KOPT-K1 (cell line): Measurements from ENCODE around the gene DIP2C.
"Not testable (repeated sequence)": the region's sequence is repeated elsewhere in the genome, so short reads cannot be mapped to it uniquely, and the experiment has no call there.

Source experiments
- H3K27ac ChIP-seq: fragments of 200-600 bp; sonication (generic); 2 replicates; pipeline ENCODE4 v1.5.1; 2016; ENCODE audit warnings: antibody characterized with exemption, mild to moderate bottlenecking, low read depth, low read length; ENCODE audit not compliant: poor library complexity, severe bottlenecking
- H3K36me3 ChIP-seq: fragments of 200-600 bp; sonication (generic); 2 replicates; pipeline ENCODE4 v1.5.1; 2017; ENCODE audit warnings: antibody characterized with exemption, mild to moderate bottlenecking, low read length, moderate library complexity; ENCODE audit not compliant: insufficient read depth
- H3K9me3 ChIP-seq: fragments of 200-600 bp; sonication (generic); 2 replicates; pipeline ENCODE4 v1.5.1; 2017; ENCODE audit warnings: antibody characterized with exemption, low read length, mild to moderate bottlenecking; ENCODE audit not compliant: insufficient read depth, poor library complexity, severe bottlenecking

The DIP2C gene

GRCh38 chr10:323651-324293 is 365.7 kb downstream of the DIP2C start:
- Histone ChIP-seq H3K27ac (no peak overlapping the region), H3K36me3 (no peaks in the 10 kb centered on the region), H3K9me3 (no peaks in the 10 kb centered on the region)

- not testable (repeated sequence) for H3K27ac ChIP-seq, H3K9me3 ChIP-seq, H3K36me3 ChIP-seq
Measured at GRCh38 chr10:323046-323445, 366.4 kb downstream of the DIP2C start.

DNA sequence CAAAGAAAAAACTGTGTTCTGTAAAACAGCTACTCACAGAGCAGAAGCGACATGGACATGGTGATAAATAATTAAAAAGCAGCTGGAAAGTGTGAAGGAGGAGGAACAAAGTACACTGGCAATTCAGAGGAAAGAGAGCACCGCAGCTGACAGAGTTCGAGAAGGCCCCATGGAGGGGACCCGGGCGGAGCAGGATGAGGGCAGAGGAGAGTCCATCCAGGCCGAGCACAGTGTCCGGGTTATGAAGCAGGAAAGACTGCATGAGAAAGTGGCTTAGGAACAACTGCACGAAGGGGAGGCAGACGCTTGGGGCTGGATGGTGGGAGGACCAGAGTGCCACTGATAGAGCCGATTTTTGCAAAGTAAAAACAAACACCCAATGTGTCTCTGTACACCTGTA is 368.7 kb downstream of the DIP2C start:
- Histone ChIP-seq H3K9me3 (no peaks in the 10 kb centered on the region), H3K27ac (no peak overlapping the region), H3K36me3 (no peaks in the 10 kb centered on the region)

DNA sequence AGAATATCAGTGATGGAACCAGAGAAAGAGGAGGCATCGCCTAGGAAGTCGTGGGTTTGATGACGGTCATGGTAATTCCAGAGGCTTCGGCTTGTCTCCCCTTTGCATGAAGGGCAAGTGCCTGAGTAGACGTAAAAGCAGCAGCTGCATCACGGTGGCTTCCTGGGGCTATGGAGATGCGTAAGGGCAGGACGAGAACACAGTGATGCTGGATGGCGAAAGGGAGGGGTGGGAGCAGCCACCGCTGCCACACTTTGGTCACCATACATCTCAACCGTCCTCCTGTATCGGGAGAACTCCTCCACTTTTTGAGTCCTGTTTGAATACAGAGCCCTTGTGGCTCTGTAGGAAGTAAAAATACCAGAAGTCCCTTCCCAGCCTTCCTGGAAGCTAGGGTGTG is 371.5 kb downstream of the DIP2C start:
- Histone ChIP-seq H3K9me3 (no peaks in the 10 kb centered on the region), H3K27ac (no peak overlapping the region), H3K36me3 (no peaks in the 10 kb centered on the region)

- Histone ChIP-seq H3K27ac (no peak overlapping the region), H3K36me3 (no peaks in the 10 kb centered on the region), H3K9me3 (no peaks in the 10 kb centered on the region)
Measured at GRCh38 chr10:317271-317769, 372.1 kb downstream of the DIP2C start.

DNA sequence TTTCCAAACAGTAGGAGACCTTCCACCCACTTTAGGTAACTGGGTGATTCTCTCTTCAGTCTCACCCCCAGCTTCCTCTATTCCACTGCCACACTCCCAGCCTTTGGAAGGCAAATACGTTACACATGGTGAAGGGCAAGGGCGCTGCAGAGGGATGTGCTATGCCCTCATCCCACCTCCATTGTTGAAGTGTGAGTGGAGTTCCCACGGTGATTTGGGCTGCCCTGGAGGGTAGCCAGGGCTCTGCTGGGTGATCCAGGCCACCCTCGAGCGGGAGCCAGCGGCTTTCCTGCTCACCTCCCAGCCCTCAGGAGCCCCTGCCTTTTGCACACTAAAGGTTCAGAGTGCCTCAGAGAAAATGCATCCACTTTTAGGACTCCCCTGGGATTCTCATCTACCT is 373.1 kb downstream of the DIP2C start:
- Histone ChIP-seq H3K36me3 (no peaks in the 10 kb centered on the region), H3K27ac (no peak overlapping the region), H3K9me3 (no peaks in the 10 kb centered on the region)

- H3K27ac ChIP-seq, result peak overlapping the region; percentile 6
- no peaks in the 10 kb centered on the region for H3K36me3 ChIP-seq
- H3K9me3 ChIP-seq, result no peaks in the 10 kb centered on the region
Measured at GRCh38 chr10:314871-315270, 374.6 kb downstream of the DIP2C start.

DNA sequence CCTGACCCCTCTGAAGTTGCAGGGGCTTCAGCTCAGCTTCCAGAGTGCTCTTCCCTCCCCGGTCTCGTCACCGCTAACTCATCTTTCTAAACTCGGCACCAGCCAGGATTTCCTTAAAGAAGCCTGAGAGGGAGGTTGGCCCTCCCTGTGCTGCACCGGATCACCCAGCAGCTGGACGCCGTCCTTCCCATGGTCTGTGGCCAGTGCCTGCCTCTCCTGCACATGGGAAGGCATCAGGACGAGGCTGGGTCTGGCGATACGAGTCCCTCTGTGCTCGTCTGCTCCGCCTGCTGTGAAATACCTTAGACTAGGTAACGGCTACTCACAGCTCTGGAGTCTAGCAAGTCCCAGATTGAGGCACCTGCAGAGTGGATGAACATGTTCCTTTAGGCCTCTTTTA is 375.1 kb downstream of the DIP2C start:
- Histone ChIP-seq H3K27ac (no peak overlapping the region), H3K36me3 (no peaks in the 10 kb centered on the region), H3K9me3 (no peaks in the 10 kb centered on the region)

DNA sequence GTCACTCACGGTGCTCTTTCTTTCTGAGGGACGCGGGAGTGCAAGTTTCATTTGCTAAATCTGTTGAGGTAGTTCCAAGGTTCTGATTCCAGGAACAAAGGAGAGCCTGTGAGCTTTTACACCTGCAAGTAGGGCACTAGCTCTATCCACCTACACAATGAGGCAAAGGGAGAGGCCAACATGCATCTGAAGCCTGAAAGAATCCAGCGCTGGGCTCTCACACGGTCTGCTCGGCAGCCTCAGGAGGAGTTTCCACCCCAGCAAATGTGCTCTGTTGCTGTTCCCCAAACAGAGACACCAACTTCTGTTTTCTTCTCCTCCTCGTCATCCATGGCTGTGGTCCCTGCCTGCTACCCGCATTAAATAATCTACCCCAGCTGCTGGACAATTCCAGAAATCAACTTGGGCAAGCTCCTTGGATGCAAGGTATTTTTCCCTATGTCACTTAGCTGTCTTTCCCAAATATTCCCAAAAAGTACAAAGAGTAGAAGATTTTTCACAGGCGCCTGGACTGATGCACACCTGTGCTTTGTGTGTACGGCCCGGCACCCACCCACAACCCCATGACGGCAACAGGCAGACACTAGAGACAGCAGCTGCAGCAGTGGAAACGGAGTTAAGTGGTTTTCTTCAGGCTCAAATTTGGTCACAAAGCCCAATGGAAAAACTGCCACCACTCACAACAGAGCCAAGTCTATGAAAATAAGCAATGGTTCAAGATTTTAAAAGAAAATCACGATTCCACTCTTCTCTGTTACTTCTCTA is 377.4 kb downstream of the DIP2C start:
- Histone ChIP-seq H3K27ac (no peak overlapping the region), H3K9me3 (no peaks in the 10 kb centered on the region), H3K36me3 (no peaks in the 10 kb centered on the region)

GRCh38 chr10:310976-311639 is 378.4 kb downstream of the DIP2C start:
- Histone ChIP-seq H3K36me3 (no peaks in the 10 kb centered on the region), H3K27ac (no peak overlapping the region), H3K9me3 (no peaks in the 10 kb centered on the region)

DNA sequence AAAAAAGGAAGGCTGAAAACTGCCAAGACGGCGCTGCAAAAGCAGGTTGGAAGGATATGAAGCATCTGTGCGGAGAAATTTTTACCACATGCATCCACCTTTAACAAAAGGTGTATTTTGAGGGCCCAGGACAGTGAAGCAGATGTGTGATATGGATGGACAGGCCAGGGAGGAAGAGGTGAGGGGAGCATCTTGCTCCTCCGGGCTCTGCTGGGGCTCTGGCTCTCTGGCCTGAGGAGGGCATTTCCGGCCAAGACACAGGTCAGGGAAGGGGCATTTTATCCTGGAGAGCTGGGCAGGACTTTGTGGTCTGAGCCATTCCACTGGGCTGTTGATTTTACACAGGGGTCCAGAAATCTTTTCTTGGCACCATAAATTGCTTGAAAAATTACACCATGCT is 379.1 kb downstream of the DIP2C start:
- no peak overlapping the region for H3K27ac ChIP-seq
- no peaks in the 10 kb centered on the region for H3K9me3 ChIP-seq
- no peaks in the 10 kb centered on the region for H3K36me3 ChIP-seq

DNA sequence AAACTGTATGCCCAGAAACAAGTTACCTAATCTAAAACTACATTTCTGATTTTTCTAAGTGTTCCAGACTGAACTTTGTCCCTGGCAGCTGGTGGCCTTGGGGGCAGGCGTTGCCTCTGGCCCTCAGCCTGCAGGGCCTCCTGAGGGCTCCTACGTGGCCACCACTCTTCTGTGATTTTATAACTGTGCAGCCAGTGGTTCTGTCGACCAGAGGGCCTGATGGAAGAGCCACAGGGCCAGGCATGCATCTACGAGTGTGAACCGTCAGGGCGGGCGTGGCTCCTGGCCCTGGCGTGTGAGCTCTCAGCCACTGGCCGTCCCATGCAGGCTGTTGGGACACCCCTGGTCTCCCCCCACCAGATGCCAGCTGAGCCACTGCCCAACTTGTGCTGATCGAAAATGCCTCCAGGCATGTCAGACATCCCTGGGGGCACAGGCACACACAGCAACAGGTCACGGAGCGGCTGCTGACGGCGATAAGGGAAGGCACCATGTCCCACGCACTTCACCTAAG is 380.8 kb downstream of the DIP2C start:
- Histone ChIP-seq H3K27ac (no peak overlapping the region), H3K36me3 (no peaks in the 10 kb centered on the region), H3K9me3 (no peaks in the 10 kb centered on the region)

GRCh38 chr10:308101-308500 is 381.4 kb downstream of the DIP2C start:
- Histone ChIP-seq H3K27ac (no peak overlapping the region), H3K9me3 (no peaks in the 10 kb centered on the region), H3K36me3 (no peaks in the 10 kb centered on the region)

- Histone ChIP-seq H3K27ac (no peak overlapping the region), H3K36me3 (no peaks in the 10 kb centered on the region), H3K9me3 (no peaks in the 10 kb centered on the region)
Measured at GRCh38 chr10:307659-308058, 381.8 kb downstream of the DIP2C start.

DNA sequence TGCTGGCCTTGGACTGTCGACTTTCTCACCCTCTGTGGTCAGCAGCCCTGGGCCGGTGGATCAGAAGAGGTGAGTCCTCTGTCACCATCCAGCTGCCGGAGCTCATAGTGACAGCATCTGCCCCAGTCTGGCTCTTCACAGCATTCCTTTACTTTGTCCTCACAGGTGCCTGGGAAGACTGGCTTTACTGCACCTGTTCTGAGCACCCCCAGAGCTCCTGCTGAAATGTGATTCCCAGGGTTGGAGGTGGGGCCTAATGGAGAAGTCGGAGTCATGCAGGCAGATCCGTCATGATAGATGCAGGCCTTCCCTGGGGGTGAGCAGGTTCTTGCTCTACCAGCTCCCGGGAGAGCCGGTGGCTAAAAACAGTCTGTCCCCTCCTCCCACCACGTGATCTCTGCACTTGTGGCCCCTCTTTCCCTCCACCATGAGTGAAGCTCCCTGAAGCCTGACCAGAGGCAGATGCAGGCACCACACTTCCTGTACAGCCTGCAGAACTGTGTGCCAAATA is 382.7 kb downstream of the DIP2C start:
- Histone ChIP-seq H3K27ac (no peak overlapping the region), H3K36me3 (no peaks in the 10 kb centered on the region), H3K9me3 (no peaks in the 10 kb centered on the region)
